D721Med (cell line): ENCODE measurements around the gene ZFAND2B.

Experiments used
- DNase-seq: peaks from one replicate; pipeline ENCODE4 v3.0.0; 2011; ENCODE audit warnings: low spot score; ENCODE audit not compliant: insufficient read length
- FAIRE-seq: peaks from 2 replicates; lab custom pipeline; 2011; peaks lifted over from hg19 to GRCh38; lab: Jason Lieb, UNC
- CTCF ChIP-seq: IDR thresholded peaks from 2 replicates; pipeline ENCODE4 v1.5.1; 2012; ENCODE audit warnings: mild to moderate bottlenecking, control low read depth; ENCODE audit not compliant: insufficient read depth; ENCODE audit errors: missing control alignments

The ZFAND2B gene

GRCh38 chr2:219205165-219205538 is 1.4 kb upstream of the ZFAND2B start:
- TF ChIP-seq CTCF = no peak
- FAIRE-seq = no peak
- no peak for DNase-seq

- FAIRE-seq (no peak), DNase-seq (no peak)
- no peak for TF ChIP-seq CTCF
Measured at GRCh38 chr2:219205981-219206327, 628 bp upstream of the ZFAND2B start.

- no peak for FAIRE-seq
- no peak for TF ChIP-seq CTCF
- no peak for DNase-seq
Measured at GRCh38 chr2:219207134-219207883, 727 bp downstream of the ZFAND2B start.

GRCh38 chr2:219207884-219208740 is 1.5 kb downstream of the ZFAND2B start:
- no peak for FAIRE-seq
- TF ChIP-seq CTCF = no peak
- DNase-seq = no peak

- DNase-seq (no peak), FAIRE-seq (no peak)
- TF ChIP-seq CTCF = no peak
Measured at GRCh38 chr2:219209236-219210195, 2.9 kb downstream of the ZFAND2B start.

GRCh38 chr2:219210196-219210885 is 3.8 kb downstream of the ZFAND2B start:
- TF ChIP-seq CTCF = no peak
- DNase-seq = no peak
- no peak for FAIRE-seq
